ENCODE results near the gene OR6M1.

DNA sequence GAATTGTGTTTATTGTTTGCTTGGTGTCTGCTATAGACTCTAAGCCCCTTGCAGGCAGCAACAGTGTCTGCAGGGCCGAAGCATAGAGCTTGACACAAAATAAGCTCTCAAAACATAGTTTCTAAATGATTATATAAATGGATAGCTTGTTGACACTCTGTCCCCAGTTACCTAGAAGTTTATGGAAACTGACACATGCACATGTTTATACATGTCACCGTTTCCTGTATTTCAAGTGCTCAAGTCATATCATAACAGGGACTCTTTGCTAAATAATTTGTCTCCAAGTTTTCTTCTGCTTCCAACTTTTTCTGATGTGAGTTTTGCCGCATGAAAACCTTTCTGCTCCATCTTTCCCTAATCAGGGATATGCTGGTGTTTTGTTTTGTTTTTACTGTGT lies 48.2 kb downstream of the OR6M1 start:
- no peak for TF ChIP-seq CTCF (IDR thresholded peaks at IDR 0.05)
- TF ChIP-seq POLR2A (IDR thresholded peaks at IDR 0.05), result no peak

All from thyroid gland (tissue), 4 donors.